ENCODE measurements around the gene TMPRSS4. TPM values are rescaled to one million over a fixed set of nuclear protein-coding genes. Genes with fewer than 3 reads are reported as not detected.

The TMPRSS4 gene
- total RNA-seq, 6 experiments from 2014 or later = 0.35 to 0.51 TPM; not detected in 4

DNA sequence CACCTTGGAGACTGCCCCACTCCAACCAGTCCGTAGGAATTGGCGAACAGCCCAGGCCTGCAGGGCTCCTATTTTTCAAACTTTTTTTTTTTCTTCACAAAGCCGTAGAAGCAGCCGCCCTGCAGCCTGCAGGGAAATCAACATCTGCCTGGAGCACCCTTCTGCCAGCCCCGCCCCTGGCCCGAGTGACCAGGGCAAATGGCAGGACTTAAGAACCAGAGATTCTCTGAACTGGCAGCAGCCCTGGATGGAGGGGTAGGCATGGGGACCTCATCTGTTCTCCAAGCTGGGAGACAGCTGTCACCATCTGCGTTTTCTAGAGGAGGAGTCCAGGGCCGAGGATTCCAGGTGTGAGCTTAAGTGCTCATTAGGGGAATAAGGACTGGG, 94.0 kb downstream of the TMPRSS4 start:
- H3K9me3 ChIP-seq = no peaks in the 10 kb centered on the region
- intact Hi-C loops (cut with DNase I) = no loop called here
- H3K27ac ChIP-seq = no peak overlapping the region
- no peak overlapping the region for H3K4me3 ChIP-seq
- H3K4me1 ChIP-seq = peaks cover 0 to 16% (median 6%) of the 10 kb centered on the region in 4 donors
- DNase-seq (peak in 1 of 3 donors; percentile 25), ATAC-seq (no peak)
- no peaks in the 10 kb centered on the region for H3K36me3 ChIP-seq
- WGBS (ENCODE audit: insufficient coverage, low coverage, low lambda C conversion rate, missing lambda C conversion rate) = 26% methylated on average over 4 of the region's 8 CpGs
- TF ChIP-seq, protein P1, sequence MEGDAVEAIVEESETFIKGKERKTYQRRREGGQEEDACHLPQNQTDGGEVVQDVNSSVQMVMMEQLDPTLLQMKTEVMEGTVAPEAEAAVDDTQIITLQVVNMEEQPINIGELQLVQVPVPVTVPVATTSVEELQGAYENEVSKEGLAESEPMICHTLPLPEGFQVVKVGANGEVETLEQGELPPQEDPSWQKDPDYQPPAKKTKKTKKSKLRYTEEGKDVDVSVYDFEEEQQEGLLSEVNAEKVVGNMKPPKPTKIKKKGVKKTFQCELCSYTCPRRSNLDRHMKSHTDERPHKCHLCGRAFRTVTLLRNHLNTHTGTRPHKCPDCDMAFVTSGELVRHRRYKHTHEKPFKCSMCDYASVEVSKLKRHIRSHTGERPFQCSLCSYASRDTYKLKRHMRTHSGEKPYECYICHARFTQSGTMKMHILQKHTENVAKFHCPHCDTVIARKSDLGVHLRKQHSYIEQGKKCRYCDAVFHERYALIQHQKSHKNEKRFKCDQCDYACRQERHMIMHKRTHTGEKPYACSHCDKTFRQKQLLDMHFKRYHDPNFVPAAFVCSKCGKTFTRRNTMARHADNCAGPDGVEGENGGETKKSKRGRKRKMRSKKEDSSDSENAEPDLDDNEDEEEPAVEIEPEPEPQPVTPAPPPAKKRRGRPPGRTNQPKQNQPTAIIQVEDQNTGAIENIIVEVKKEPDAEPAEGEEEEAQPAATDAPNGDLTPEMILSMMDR (IDR thresholded peaks at IDR 0.05) = no peak
- TF ChIP-seq POLR2A (IDR thresholded peaks at IDR 0.05) = no peak
- no peaks in the 10 kb centered on the region for H3K27me3 ChIP-seq

Other genes with a start within 250 kb of the TMPRSS4 start
- 10 to 100 TPM in 2 of 6 experiments, 1 to 10 TPM in 4; 4.9 to 14.4 (median 8.9) TPM for gene FXYD6, start 200.4 kb upstream of the TMPRSS4 start, total RNA-seq
- under 1 TPM in 3 of 6 experiments, not detected in 3; 0.09 to 0.61 (median 0.12) TPM for gene TMPRSS13, start 147.7 kb upstream of the TMPRSS4 start, total RNA-seq
- 10 to 100 TPM in 2 of 6 experiments, 1 to 10 TPM in 4; 4.9 to 17.9 (median 7.4) TPM for gene IL10RA, start 90.7 kb upstream of the TMPRSS4 start, total RNA-seq
- not detected for gene SMIM35, start 9.9 kb downstream of the TMPRSS4 start, total RNA-seq
- under 1 TPM; 0.11 to 0.30 (median 0.23) TPM for gene SCN4B, start 75.7 kb downstream of the TMPRSS4 start, total RNA-seq
- not detected for gene SCN2B, start 99.6 kb downstream of the TMPRSS4 start, total RNA-seq
- 1 to 10 TPM; 1.5 to 9.1 (median 3.2) TPM for gene JAML, start 147.9 kb downstream of the TMPRSS4 start, total RNA-seq
- 1 to 10 TPM; 2.7 to 9.3 (median 6.8) TPM for gene MPZL3, start 175.3 kb downstream of the TMPRSS4 start, total RNA-seq
- gene MPZL2, start 187.2 kb downstream of the TMPRSS4 start, total RNA-seq = 10 to 100 TPM; 13.0 to 32.4 (median 21.2) TPM
- 1 to 10 TPM in 2 of 6 experiments, under 1 TPM in 4; 0.55 to 1.5 (median 0.90) TPM for gene CD3E, start 227.7 kb downstream of the TMPRSS4 start, total RNA-seq

Measured in right lobe of liver (tissue), 6 donors.